ENCODE data around the gene EMX2.

Gene EMX2

GRCh38 chr10:117544711-117545140, 2.2 kb downstream of the EMX2 start:
- Histone ChIP-seq H3K79me2 (ENCODE audit: insufficient read depth, low read length) (no peaks in the 10 kb centered on the region), H4K20me1 (ENCODE audit: insufficient read depth, low read length) (no peaks in the 10 kb centered on the region), H3K9ac (ENCODE audit: low read length) (no peak overlapping the region), H3K9me3 (ENCODE audit: low read length) (no peaks in the 10 kb centered on the region), H3K4me2 (ENCODE audit: low read length) (no peak overlapping the region), H3K9me2 (ENCODE audit: low read depth, low read length) (no peaks in the 10 kb centered on the region), H3K27ac (ENCODE audit: low read depth, low read length, poor library complexity, severe bottlenecking) (no peak overlapping the region), H3K4me3 (ENCODE audit: low read depth, low read length, poor library complexity, severe bottlenecking) (no peak overlapping the region), H3K36me3 (ENCODE audit: insufficient read depth, low read length) (no peaks in the 10 kb centered on the region), H3K27me3 (ENCODE audit: insufficient read depth, low read length) (no peaks in the 10 kb centered on the region; the same call in 1 of the 2 replicates), H3F3A (ENCODE audit: insufficient read depth, low read length) (no peaks in the 10 kb centered on the region), H2AFZ (ENCODE audit: low read length) (no peak overlapping the region), H3K4me1 (ENCODE audit: insufficient read depth, low read length, severe bottlenecking) (no peaks in the 10 kb centered on the region)
- TF ChIP-seq CTCF (IDR thresholded peaks at IDR 0.05; ENCODE audit: low read length) (no peak), EZH2 (IDR thresholded peaks at IDR 0.05; ENCODE audit: borderline replicate concordance, low read length) (no peak)

- TF ChIP-seq CTCF (IDR thresholded peaks at IDR 0.05; ENCODE audit: low read length), result no peak
- TF ChIP-seq EZH2 (IDR thresholded peaks at IDR 0.05; ENCODE audit: borderline replicate concordance, low read length), result no peak
- no peaks in the 10 kb centered on the region for H4K20me1 ChIP-seq (ENCODE audit: insufficient read depth, low read length)
- H3K27ac ChIP-seq (ENCODE audit: low read depth, low read length, poor library complexity, severe bottlenecking), result no peak overlapping the region
- no peaks in the 10 kb centered on the region for H3K4me1 ChIP-seq (ENCODE audit: insufficient read depth, low read length, severe bottlenecking)
- H3K9ac ChIP-seq (ENCODE audit: low read length), result no peak overlapping the region
- H3F3A ChIP-seq (ENCODE audit: insufficient read depth, low read length), result no peaks in the 10 kb centered on the region
- H3K36me3 ChIP-seq (ENCODE audit: insufficient read depth, low read length), result no peaks in the 10 kb centered on the region
- no peaks in the 10 kb centered on the region; the same call in 1 of the 2 replicates for H3K27me3 ChIP-seq (ENCODE audit: insufficient read depth, low read length)
- H3K9me3 ChIP-seq (ENCODE audit: low read length), result no peaks in the 10 kb centered on the region
- H3K4me2 ChIP-seq (ENCODE audit: low read length), result no peak overlapping the region
- H3K79me2 ChIP-seq (ENCODE audit: insufficient read depth, low read length), result no peaks in the 10 kb centered on the region
- H3K9me2 ChIP-seq (ENCODE audit: low read depth, low read length), result no peaks in the 10 kb centered on the region
- no peak overlapping the region for H3K4me3 ChIP-seq (ENCODE audit: low read depth, low read length, poor library complexity, severe bottlenecking)
- H2AFZ ChIP-seq (ENCODE audit: low read length), result no peak overlapping the region
Measured at GRCh38 chr10:117545141-117546019, 2.8 kb downstream of the EMX2 start.

DNA sequence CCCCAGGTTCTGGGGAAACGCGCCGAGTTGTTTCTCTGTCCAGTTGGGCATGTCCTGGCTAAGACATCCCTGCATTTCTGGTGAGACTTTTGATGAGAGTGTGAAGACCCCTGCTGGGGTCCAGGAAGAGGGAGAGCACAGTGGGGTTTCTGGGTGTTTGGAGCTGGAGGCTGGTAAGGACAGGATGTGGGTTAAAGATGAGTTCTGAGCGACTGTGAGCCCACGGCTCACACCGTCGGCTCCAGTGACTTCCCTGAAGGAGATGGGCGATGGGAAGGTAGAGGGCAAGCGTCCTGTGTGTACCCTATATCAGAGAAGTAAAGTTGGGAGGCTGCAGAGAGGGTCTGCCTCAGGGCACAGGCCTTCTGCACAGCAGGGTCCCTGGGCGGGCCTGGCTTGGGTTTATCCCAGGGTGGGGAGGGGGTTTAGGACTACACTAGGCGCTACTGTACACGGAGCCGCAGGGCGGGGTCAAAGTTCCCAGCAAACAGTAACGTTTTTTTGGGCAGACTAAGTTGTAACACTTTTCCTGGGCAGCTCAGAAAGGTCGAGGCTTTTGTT, 3.6 kb downstream of the EMX2 start:
- Histone ChIP-seq H3K27me3 (ENCODE audit: insufficient read depth, low read length) (no peaks in the 10 kb centered on the region; the same call in 1 of the 2 replicates), H3K27ac (ENCODE audit: low read depth, low read length, poor library complexity, severe bottlenecking) (no peak overlapping the region), H3K79me2 (ENCODE audit: insufficient read depth, low read length) (no peaks in the 10 kb centered on the region), H2AFZ (ENCODE audit: low read length) (no peak overlapping the region), H3K4me3 (ENCODE audit: low read depth, low read length, poor library complexity, severe bottlenecking) (no peak overlapping the region), H3F3A (ENCODE audit: insufficient read depth, low read length) (no peaks in the 10 kb centered on the region), H3K9ac (ENCODE audit: low read length) (no peak overlapping the region), H3K4me1 (ENCODE audit: insufficient read depth, low read length, severe bottlenecking) (no peaks in the 10 kb centered on the region), H4K20me1 (ENCODE audit: insufficient read depth, low read length) (no peaks in the 10 kb centered on the region), H3K9me2 (ENCODE audit: low read depth, low read length) (no peaks in the 10 kb centered on the region), H3K9me3 (ENCODE audit: low read length) (no peaks in the 10 kb centered on the region), H3K36me3 (ENCODE audit: insufficient read depth, low read length) (no peaks in the 10 kb centered on the region), H3K4me2 (ENCODE audit: low read length) (no peak overlapping the region)
- TF ChIP-seq CTCF (IDR thresholded peaks at IDR 0.05; ENCODE audit: low read length), result no peak
- no peak for TF ChIP-seq EZH2 (IDR thresholded peaks at IDR 0.05; ENCODE audit: borderline replicate concordance, low read length)

Measured in OCI-LY1 (cell line).